ENCODE results near the gene APLP1. TPM values are rescaled to one million over a fixed set of nuclear protein-coding genes. Genes with fewer than 3 reads are reported as not detected.

APLP1 gene
- polyA plus RNA-seq, 1 donor from 2014 or later, result 407 TPM

GRCh38 chr19:35856546-35857149 is 11.7 kb upstream of the APLP1 start, which contains the start of gene KIRREL2:
KIRREL2 (plus strand) TSS chr19:35856911; CDS start chr19:35857120, 209 bp downstream.
- Histone ChIP-seq H4K20me1 (ENCODE audit: insufficient read depth) (no peaks in the 10 kb centered on the region), H3K36me3 (ENCODE audit: insufficient read depth, low read length) (no peaks in the 10 kb centered on the region), H3K4me3 (ENCODE audit: low read length) (peak within 1 kb of the TSS; percentile 69), H3K9me3 (ENCODE audit: low read length) (no peaks in the 10 kb centered on the region), H3K4me2 (ENCODE audit: low read length) (peak within 1 kb of the TSS; percentile 73), H3K9me2 (ENCODE audit: insufficient read depth, low read length) (no peaks in the 10 kb centered on the region), H3K9ac (ENCODE audit: low read length) (peak within 1 kb of the TSS; percentile 47), H2AFZ (ENCODE audit: low read depth, low read length) (peak within 1 kb of the TSS; percentile 27), H3K27me3 (ENCODE audit: insufficient read depth, low read depth, low read length) (peaks cover 16% of the 10 kb centered on the region), H3F3A (ENCODE audit: insufficient read depth, low read length, poor library complexity, severe bottlenecking) (no peaks in the 10 kb centered on the region), H3K79me2 (replicated peaks; ENCODE audit: insufficient read depth, low read length) (no peaks in the 10 kb centered on the region), H3K27ac (ENCODE audit: low read length) (no peak within 1 kb of the TSS)
- TF ChIP-seq MXI1 (conservative IDR thresholded peaks at IDR 0.05; ENCODE audit: poor library complexity, severe bottlenecking) (peak; percentile 14), EZH2 (IDR thresholded peaks at IDR 0.05; ENCODE audit: borderline replicate concordance, insufficient read depth, low read length, poor library complexity, severe bottlenecking) (no peak), RAD21 (conservative IDR thresholded peaks at IDR 0.05) (peak; percentile 12)

DNA sequence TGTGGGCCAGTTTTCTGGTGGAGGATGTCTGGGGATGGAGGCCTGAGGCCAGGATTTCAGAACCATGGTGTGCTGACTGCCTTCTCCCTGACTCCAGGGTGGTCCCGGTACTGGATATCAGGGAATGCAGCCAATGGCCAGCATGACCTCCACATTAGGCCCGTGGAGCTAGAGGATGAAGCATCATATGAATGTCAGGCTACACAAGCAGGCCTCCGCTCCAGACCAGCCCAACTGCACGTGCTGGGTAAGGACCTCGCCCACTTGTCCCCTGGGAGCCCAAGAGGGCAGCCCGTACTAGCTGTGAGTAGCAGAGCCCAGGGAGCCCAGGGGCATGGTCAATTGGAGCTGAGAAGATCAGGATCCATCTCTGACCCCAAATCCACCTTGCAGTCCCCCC is 10.1 kb upstream of the APLP1 start:
- no peaks in the 10 kb centered on the region for H3F3A ChIP-seq (ENCODE audit: insufficient read depth, low read length, poor library complexity, severe bottlenecking)
- no peaks in the 10 kb centered on the region for H4K20me1 ChIP-seq (ENCODE audit: insufficient read depth)
- TF ChIP-seq, protein P1, sequence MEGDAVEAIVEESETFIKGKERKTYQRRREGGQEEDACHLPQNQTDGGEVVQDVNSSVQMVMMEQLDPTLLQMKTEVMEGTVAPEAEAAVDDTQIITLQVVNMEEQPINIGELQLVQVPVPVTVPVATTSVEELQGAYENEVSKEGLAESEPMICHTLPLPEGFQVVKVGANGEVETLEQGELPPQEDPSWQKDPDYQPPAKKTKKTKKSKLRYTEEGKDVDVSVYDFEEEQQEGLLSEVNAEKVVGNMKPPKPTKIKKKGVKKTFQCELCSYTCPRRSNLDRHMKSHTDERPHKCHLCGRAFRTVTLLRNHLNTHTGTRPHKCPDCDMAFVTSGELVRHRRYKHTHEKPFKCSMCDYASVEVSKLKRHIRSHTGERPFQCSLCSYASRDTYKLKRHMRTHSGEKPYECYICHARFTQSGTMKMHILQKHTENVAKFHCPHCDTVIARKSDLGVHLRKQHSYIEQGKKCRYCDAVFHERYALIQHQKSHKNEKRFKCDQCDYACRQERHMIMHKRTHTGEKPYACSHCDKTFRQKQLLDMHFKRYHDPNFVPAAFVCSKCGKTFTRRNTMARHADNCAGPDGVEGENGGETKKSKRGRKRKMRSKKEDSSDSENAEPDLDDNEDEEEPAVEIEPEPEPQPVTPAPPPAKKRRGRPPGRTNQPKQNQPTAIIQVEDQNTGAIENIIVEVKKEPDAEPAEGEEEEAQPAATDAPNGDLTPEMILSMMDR (IDR thresholded peaks at IDR 0.05; ENCODE audit: poor library complexity, severe bottlenecking), result no peak
- TF ChIP-seq EZH2 (IDR thresholded peaks at IDR 0.05; ENCODE audit: borderline replicate concordance, insufficient read depth, low read length, poor library complexity, severe bottlenecking) (no peak), TAF1 (IDR thresholded peaks at IDR 0.05; ENCODE audit: low read depth) (no peak), RAD21 (conservative IDR thresholded peaks at IDR 0.05) (no peak), POLR2AphosphoS5 (IDR thresholded peaks at IDR 0.05) (no peak), SMC3 (conservative IDR thresholded peaks at IDR 0.05; ENCODE audit: poor library complexity) (no peak), MXI1 (conservative IDR thresholded peaks at IDR 0.05; ENCODE audit: poor library complexity, severe bottlenecking) (no peak), EP300 (conservative IDR thresholded peaks at IDR 0.05; ENCODE audit: poor library complexity, severe bottlenecking) (no peak)
- TF ChIP-seq, protein P2, sequence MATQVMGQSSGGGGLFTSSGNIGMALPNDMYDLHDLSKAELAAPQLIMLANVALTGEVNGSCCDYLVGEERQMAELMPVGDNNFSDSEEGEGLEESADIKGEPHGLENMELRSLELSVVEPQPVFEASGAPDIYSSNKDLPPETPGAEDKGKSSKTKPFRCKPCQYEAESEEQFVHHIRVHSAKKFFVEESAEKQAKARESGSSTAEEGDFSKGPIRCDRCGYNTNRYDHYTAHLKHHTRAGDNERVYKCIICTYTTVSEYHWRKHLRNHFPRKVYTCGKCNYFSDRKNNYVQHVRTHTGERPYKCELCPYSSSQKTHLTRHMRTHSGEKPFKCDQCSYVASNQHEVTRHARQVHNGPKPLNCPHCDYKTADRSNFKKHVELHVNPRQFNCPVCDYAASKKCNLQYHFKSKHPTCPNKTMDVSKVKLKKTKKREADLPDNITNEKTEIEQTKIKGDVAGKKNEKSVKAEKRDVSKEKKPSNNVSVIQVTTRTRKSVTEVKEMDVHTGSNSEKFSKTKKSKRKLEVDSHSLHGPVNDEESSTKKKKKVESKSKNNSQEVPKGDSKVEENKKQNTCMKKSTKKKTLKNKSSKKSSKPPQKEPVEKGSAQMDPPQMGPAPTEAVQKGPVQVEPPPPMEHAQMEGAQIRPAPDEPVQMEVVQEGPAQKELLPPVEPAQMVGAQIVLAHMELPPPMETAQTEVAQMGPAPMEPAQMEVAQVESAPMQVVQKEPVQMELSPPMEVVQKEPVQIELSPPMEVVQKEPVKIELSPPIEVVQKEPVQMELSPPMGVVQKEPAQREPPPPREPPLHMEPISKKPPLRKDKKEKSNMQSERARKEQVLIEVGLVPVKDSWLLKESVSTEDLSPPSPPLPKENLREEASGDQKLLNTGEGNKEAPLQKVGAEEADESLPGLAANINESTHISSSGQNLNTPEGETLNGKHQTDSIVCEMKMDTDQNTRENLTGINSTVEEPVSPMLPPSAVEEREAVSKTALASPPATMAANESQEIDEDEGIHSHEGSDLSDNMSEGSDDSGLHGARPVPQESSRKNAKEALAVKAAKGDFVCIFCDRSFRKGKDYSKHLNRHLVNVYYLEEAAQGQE (IDR thresholded peaks at IDR 0.05; ENCODE audit: borderline replicate concordance), result no peak
- no peak overlapping the region for H3K4me3 ChIP-seq (ENCODE audit: low read length)
- peaks cover 17% of the 10 kb centered on the region for H3K27me3 ChIP-seq (ENCODE audit: insufficient read depth, low read depth, low read length)
- H3K36me3 ChIP-seq (ENCODE audit: insufficient read depth, low read length), result no peaks in the 10 kb centered on the region
- no peaks in the 10 kb centered on the region for H3K9me2 ChIP-seq (ENCODE audit: insufficient read depth, low read length)
- no peak overlapping the region for H3K27ac ChIP-seq (ENCODE audit: low read length)
- no peaks in the 10 kb centered on the region for H3K9me3 ChIP-seq (ENCODE audit: low read length)
- no peak overlapping the region for H3K4me2 ChIP-seq (ENCODE audit: low read length)
- H3K9ac ChIP-seq (ENCODE audit: low read length), result no peak overlapping the region
- H3K79me2 ChIP-seq (replicated peaks; ENCODE audit: insufficient read depth, low read length), result no peaks in the 10 kb centered on the region
- H2AFZ ChIP-seq (ENCODE audit: low read depth, low read length), result no peak overlapping the region
